Stimulated activated CD8-positive, alpha-beta memory T cell treated with anti-CD3 and anti-CD28 coated beads, Interleukin-2, amount 100 ng/mL, for 48 hours (primary cell): ENCODE data around the gene NKX2-3.

Experiments used
- DNase-seq, 2 donors: peaks; one replicate each; pipeline ENCODE4 v3.0.0-alpha.2; 2020; ENCODE audit warnings: low read depth in 2 of 2

NKX2-3 gene

GRCh38 chr10:99573790-99574189 lies 41.0 kb downstream of the NKX2-3 start:
- no peak for DNase-seq

GRCh38 chr10:99579971-99580370 lies 47.2 kb downstream of the NKX2-3 start:
- no peak for DNase-seq

- DNase-seq, result no peak
These were observed 49.6 kb downstream of the NKX2-3 start for GRCh38 chr10:99582255-99582770.

GRCh38 chr10:99583687-99584086 lies 50.9 kb downstream of the NKX2-3 start:
- DNase-seq, result no peak
